IMR-90 (cell line): ENCODE measurements around the gene BMP5.

ENCODE experiments used
- FOS ChIP-seq: fragments of 150-350 bp; IDR thresholded peaks from 2 replicates; pipeline ENCODE4 v1.6.1; 2016; ENCODE audit warnings: low read depth, low read length
- MAFK ChIP-seq: IDR thresholded peaks from 2 replicates; pipeline ENCODE4 v1.6.1; 2012; ENCODE audit warnings: low read depth, low read length, improper control_type of control experiment
- MAZ ChIP-seq: IDR thresholded peaks from 2 replicates; pipeline ENCODE4 v1.6.1; 2012; ENCODE audit warnings: low read depth, mild to moderate bottlenecking, low read length, improper control_type of control experiment, moderate library complexity, borderline replicate concordance
- MXI1 ChIP-seq: IDR thresholded peaks from 2 replicates; pipeline ENCODE4 v1.6.1; 2012; ENCODE audit warnings: low read depth, mild to moderate bottlenecking, low read length, moderate library complexity, borderline replicate concordance
- POLR2A ChIP-seq: IDR thresholded peaks from 2 replicates; pipeline ENCODE4 v1.6.1; 2012; ENCODE audit warnings: mild to moderate bottlenecking, low read depth, low read length
- RAD21 ChIP-seq: IDR thresholded peaks from 2 replicates; pipeline ENCODE4 v1.6.1; 2012; ENCODE audit warnings: low read length, improper control_type of control experiment
- RFX5 ChIP-seq: IDR thresholded peaks from 2 replicates; pipeline ENCODE4 v1.8.0; 2012; ENCODE audit warnings: low read depth, mild to moderate bottlenecking, low read length, moderate library complexity
- SMC3 ChIP-seq: fragments of 150-350 bp; IDR thresholded peaks from 2 replicates; pipeline ENCODE4 v1.6.1; 2016; ENCODE audit warnings: low read depth, mild to moderate bottlenecking, antibody characterized with exemption, low read length, moderate library complexity
- TF ChIP-seq, protein P1 (sequence below): conservative IDR thresholded peaks from 2 replicates; pipeline ENCODE4 v1.5.1; 2012; ENCODE audit warnings: mild to moderate bottlenecking, low read depth, low read length, improper control_type of control experiment
- TF ChIP-seq, protein P2 (sequence below): fragments of 150-350 bp; IDR thresholded peaks from 2 replicates; pipeline ENCODE4 v1.6.1; 2016; ENCODE audit warnings: low read depth, mild to moderate bottlenecking, low read length, moderate library complexity, borderline replicate concordance
- TF ChIP-seq, protein P3 (sequence below): fragments of 150-350 bp; IDR thresholded peaks from 2 replicates; pipeline ENCODE4 v1.6.1; 2017; ENCODE audit warnings: mild to moderate bottlenecking, antibody characterized with exemption, low read length, low read depth

DNA sequence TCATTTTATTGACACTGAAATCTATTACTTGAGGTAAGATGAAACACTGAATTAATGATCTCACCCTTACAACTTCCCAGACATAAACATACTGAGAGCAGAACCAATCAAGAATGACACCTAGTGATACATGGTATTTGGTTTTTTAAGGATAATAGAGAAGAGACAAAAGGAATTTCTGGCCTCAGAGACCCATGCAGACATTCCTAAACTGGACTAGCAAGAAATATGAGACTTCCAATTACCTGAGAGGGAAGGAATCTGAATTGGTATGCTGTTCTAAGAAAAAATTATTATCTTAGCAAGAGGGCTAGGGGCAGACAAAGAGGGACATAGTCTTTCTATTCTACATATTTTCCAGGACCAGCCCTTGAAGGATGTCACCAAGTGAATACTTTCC is 141.1 kb downstream of the BMP5 start:
- TF ChIP-seq, protein P1, sequence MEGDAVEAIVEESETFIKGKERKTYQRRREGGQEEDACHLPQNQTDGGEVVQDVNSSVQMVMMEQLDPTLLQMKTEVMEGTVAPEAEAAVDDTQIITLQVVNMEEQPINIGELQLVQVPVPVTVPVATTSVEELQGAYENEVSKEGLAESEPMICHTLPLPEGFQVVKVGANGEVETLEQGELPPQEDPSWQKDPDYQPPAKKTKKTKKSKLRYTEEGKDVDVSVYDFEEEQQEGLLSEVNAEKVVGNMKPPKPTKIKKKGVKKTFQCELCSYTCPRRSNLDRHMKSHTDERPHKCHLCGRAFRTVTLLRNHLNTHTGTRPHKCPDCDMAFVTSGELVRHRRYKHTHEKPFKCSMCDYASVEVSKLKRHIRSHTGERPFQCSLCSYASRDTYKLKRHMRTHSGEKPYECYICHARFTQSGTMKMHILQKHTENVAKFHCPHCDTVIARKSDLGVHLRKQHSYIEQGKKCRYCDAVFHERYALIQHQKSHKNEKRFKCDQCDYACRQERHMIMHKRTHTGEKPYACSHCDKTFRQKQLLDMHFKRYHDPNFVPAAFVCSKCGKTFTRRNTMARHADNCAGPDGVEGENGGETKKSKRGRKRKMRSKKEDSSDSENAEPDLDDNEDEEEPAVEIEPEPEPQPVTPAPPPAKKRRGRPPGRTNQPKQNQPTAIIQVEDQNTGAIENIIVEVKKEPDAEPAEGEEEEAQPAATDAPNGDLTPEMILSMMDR: no peak
- no peak for TF ChIP-seq MAZ
- TF ChIP-seq POLR2A: no peak
- TF ChIP-seq SMC3: no peak
- no peak for TF ChIP-seq MAFK
- TF ChIP-seq, protein P2, sequence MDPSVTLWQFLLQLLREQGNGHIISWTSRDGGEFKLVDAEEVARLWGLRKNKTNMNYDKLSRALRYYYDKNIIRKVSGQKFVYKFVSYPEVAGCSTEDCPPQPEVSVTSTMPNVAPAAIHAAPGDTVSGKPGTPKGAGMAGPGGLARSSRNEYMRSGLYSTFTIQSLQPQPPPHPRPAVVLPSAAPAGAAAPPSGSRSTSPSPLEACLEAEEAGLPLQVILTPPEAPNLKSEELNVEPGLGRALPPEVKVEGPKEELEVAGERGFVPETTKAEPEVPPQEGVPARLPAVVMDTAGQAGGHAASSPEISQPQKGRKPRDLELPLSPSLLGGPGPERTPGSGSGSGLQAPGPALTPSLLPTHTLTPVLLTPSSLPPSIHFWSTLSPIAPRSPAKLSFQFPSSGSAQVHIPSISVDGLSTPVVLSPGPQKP: no peak
- no peak for TF ChIP-seq MXI1
- TF ChIP-seq FOS: no peak
- no peak for TF ChIP-seq RFX5
- no peak for TF ChIP-seq RAD21
- TF ChIP-seq, protein P3, sequence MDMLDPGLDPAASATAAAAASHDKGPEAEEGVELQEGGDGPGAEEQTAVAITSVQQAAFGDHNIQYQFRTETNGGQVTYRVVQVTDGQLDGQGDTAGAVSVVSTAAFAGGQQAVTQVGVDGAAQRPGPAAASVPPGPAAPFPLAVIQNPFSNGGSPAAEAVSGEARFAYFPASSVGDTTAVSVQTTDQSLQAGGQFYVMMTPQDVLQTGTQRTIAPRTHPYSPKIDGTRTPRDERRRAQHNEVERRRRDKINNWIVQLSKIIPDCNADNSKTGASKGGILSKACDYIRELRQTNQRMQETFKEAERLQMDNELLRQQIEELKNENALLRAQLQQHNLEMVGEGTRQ: no peak
